SH-SY5Y (cell line): ENCODE data around the gene RALGAPA2.

Source experiments
- GATA2 ChIP-seq: IDR thresholded peaks from 2 replicates; pipeline ENCODE4 v1.6.1; 2011; ENCODE audit warnings: mild to moderate bottlenecking, low read depth, low read length
- GATA3 ChIP-seq: IDR thresholded peaks from 2 replicates; pipeline ENCODE4 v1.6.1; 2011; ENCODE audit warnings: low read depth, mild to moderate bottlenecking, low read length, moderate library complexity

- TF ChIP-seq GATA3: no peak
- TF ChIP-seq GATA2: no peak
Observed at GRCh38 chr20:20666359-20666758, 46.1 kb downstream of the RALGAPA2 start.
